IPS-15b (cell line): ENCODE data around the gene OR52E6.

Source experiments
- H3K27me3 ChIP-seq: one replicate; pipeline ENCODE4 v1.6.1; 2013; ENCODE audit warnings: low read length; ENCODE audit not compliant: control insufficient read depth, insufficient read depth
- H3K36me3 ChIP-seq: one replicate; pipeline ENCODE4 v1.6.1; 2013; ENCODE audit warnings: low read length; ENCODE audit not compliant: control insufficient read depth, insufficient read depth
- H3K4me1 ChIP-seq: one replicate; pipeline ENCODE4 v1.6.1; 2013; ENCODE audit warnings: mild to moderate bottlenecking, low read length; ENCODE audit not compliant: control insufficient read depth, insufficient read depth
- H3K4me3 ChIP-seq: one replicate; pipeline ENCODE4 v1.5.1; 2013; ENCODE audit warnings: low read depth, low read length
- H3K9ac ChIP-seq: one replicate; pipeline ENCODE4 v1.6.1; 2013; ENCODE audit warnings: low read depth, mild to moderate bottlenecking, low read length
- H3K9me3 ChIP-seq: one replicate; pipeline ENCODE4 v1.6.1; 2013; ENCODE audit warnings: mild to moderate bottlenecking, low read length; ENCODE audit not compliant: control insufficient read depth, insufficient read depth

Gene OR52E6

GRCh38 chr11:5791165-5791564 lies 50.5 kb downstream of the OR52E6 start, which contains the start of gene OR52N1:
OR52N1 (minus strand) TSS chr11:5791265; CDS start chr11:5788816, 2,449 bp downstream.
- Histone ChIP-seq H3K36me3 (no peaks in the 10 kb centered on the region), H3K4me3 (no peak within 1 kb of the TSS), H3K9ac (no peak within 1 kb of the TSS), H3K9me3 (no peaks in the 10 kb centered on the region), H3K4me1 (no peaks in the 10 kb centered on the region), H3K27me3 (no peaks in the 10 kb centered on the region)
